H9 (cell line): ENCODE results near the gene ASGR1. TPM values are rescaled to one million over a fixed set of nuclear protein-coding genes. Genes with fewer than 3 reads are reported as not detected.
A peak's percentile ranks its signal among the peaks of the same experiment; 100 is the strongest.

Source experiments
- DNase-seq: peaks from one replicate; pipeline ENCODE4 v3.0.0-alpha.2; 2017
- H2AFZ ChIP-seq: one replicate; pipeline ENCODE4 v1.6.1; 2013; ENCODE audit warnings: mild to moderate bottlenecking, low read length, control low read depth, moderate library complexity
- H2AK5ac ChIP-seq: 2 replicates; pipeline ENCODE4 v1.6.1; 2013; ENCODE audit warnings: low read length, control low read depth, mixed read lengths; ENCODE audit not compliant: insufficient read length
- H2BK120ac ChIP-seq: one replicate; pipeline ENCODE4 v1.6.1; 2013; ENCODE audit warnings: low read depth, mild to moderate bottlenecking, low read length, control low read depth, inconsistent platforms; ENCODE audit not compliant: poor library complexity, severe bottlenecking
- H2BK12ac ChIP-seq: 2 replicates; pipeline ENCODE4 v1.6.1; 2013; ENCODE audit warnings: low read length, control low read depth, mixed read lengths, low read depth; ENCODE audit not compliant: insufficient read length
- H2BK15ac ChIP-seq: 2 replicates; pipeline ENCODE4 v1.6.1; 2013; ENCODE audit warnings: low read depth, low read length, control low read depth
- H2BK20ac ChIP-seq: one replicate; pipeline ENCODE4 v1.6.1; 2013; ENCODE audit warnings: low read depth, mild to moderate bottlenecking, low read length, control low read depth, inconsistent platforms; ENCODE audit not compliant: poor library complexity, severe bottlenecking
- H2BK5ac ChIP-seq: 2 replicates; pipeline ENCODE4 v1.6.1; 2013; ENCODE audit warnings: low read length, control low read depth, mixed read lengths; ENCODE audit not compliant: insufficient read length
- H3K14ac ChIP-seq: 2 replicates; pipeline ENCODE4 v1.6.1; 2013; ENCODE audit warnings: low read length, control low read depth; ENCODE audit not compliant: insufficient read depth
- H3K18ac ChIP-seq: 2 replicates; pipeline ENCODE4 v1.6.1; 2013; ENCODE audit warnings: low read depth, mild to moderate bottlenecking, mixed read lengths, low read length, control low read depth; ENCODE audit not compliant: insufficient read length
- H3K23ac ChIP-seq: 2 replicates; pipeline ENCODE4 v1.6.1; 2013; ENCODE audit warnings: low read length, control low read depth, mixed read lengths, low read depth; ENCODE audit not compliant: insufficient read length
- H3K23me2 ChIP-seq: 2 replicates; pipeline ENCODE4 v1.6.1; 2013; ENCODE audit warnings: low read depth, mild to moderate bottlenecking, mixed read lengths, low read length, control low read depth; ENCODE audit not compliant: insufficient read length, poor library complexity, severe bottlenecking
- H3K27ac ChIP-seq: 2 replicates; pipeline ENCODE4 v1.5.1; 2013; ENCODE audit warnings: low read length, control low read depth, mixed read lengths, low read depth; ENCODE audit not compliant: insufficient read length
- H3K27me3 ChIP-seq: 2 replicates; pipeline ENCODE4 v1.6.1; 2013; ENCODE audit warnings: low read length, control low read depth, inconsistent platforms; ENCODE audit not compliant: insufficient read depth
- H3K4ac ChIP-seq: 2 replicates; pipeline ENCODE4 v1.6.1; 2013; ENCODE audit warnings: low read depth, mild to moderate bottlenecking, control low read depth, inconsistent platforms, low read length, moderate library complexity
- H3K4me1 ChIP-seq: 2 replicates; pipeline ENCODE4 v1.6.1; 2013; ENCODE audit warnings: low read length, control low read depth, inconsistent platforms; ENCODE audit not compliant: insufficient read depth
- H3K4me2 ChIP-seq: 2 replicates; pipeline ENCODE4 v1.6.1; 2013; ENCODE audit warnings: low read length, control low read depth, mixed read lengths; ENCODE audit not compliant: insufficient read length, insufficient read depth
- H3K56ac ChIP-seq: 2 replicates; pipeline ENCODE4 v1.6.1; 2013; ENCODE audit warnings: low read depth, mild to moderate bottlenecking, mixed read lengths, low read length, control low read depth; ENCODE audit not compliant: insufficient read length
- H3K79me1 ChIP-seq: 2 replicates; pipeline ENCODE4 v1.6.1; 2013; ENCODE audit warnings: low read depth, mild to moderate bottlenecking, moderate library complexity, low read length, control low read depth, inconsistent platforms; ENCODE audit not compliant: insufficient read depth, poor library complexity, severe bottlenecking
- H3K79me2 ChIP-seq: 2 replicates; pipeline ENCODE4 v1.6.1; 2013; ENCODE audit warnings: low read length, control low read depth, inconsistent platforms; ENCODE audit not compliant: insufficient read depth
- H3K9ac ChIP-seq: 2 replicates; pipeline ENCODE4 v1.6.1; 2013; ENCODE audit warnings: low read length, control low read depth, mixed read lengths; ENCODE audit not compliant: insufficient read length; ENCODE audit errors: extremely low read depth
- H3K9me3 ChIP-seq: one replicate; pipeline ENCODE4 v1.6.1; 2013; ENCODE audit warnings: low read depth, low read length, inconsistent platforms; ENCODE audit not compliant: control insufficient read depth
- H3T11ph ChIP-seq: one replicate; pipeline ENCODE4 v1.6.1; 2013; ENCODE audit warnings: mild to moderate bottlenecking, low read length, control low read depth, inconsistent platforms
- H4K20me1 ChIP-seq: one replicate; pipeline ENCODE4 v1.6.1; 2013; ENCODE audit not compliant: control insufficient read depth, insufficient read length, insufficient read depth
- H4K5ac ChIP-seq: 2 replicates; pipeline ENCODE4 v1.6.1; 2013; ENCODE audit warnings: low read depth, mild to moderate bottlenecking, mixed read lengths, low read length, control low read depth; ENCODE audit not compliant: insufficient read length
- H4K8ac ChIP-seq: replicated peaks from 2 replicates; pipeline ENCODE4 v1.6.1; 2013; ENCODE audit warnings: low read length, control low read depth, mixed read lengths, low read depth; ENCODE audit not compliant: insufficient read length
- H4K91ac ChIP-seq: 2 replicates; pipeline ENCODE4 v1.6.1; 2013; ENCODE audit warnings: low read depth, mild to moderate bottlenecking, moderate library complexity, mixed read lengths, low read length, control low read depth; ENCODE audit not compliant: insufficient read length
- H3K27ac Mint-ChIP-seq, 3 experiments: 2 replicates in 2 of 3; 3 replicates in 1 of 3; pipeline ENCODE4 v1.8.0; 2020 to 2021; ENCODE audit warnings: mixed read lengths in 3 of 3, mild to moderate bottlenecking in 1 of 3, moderate library complexity in 1 of 3
- H3K27me3 Mint-ChIP-seq: 2 replicates; pipeline ENCODE4 v1.8.0; 2021; ENCODE audit warnings: low read depth, mild to moderate bottlenecking, moderate library complexity, mixed read lengths
- H3K36me3 Mint-ChIP-seq, 3 experiments: 2 replicates in 2 of 3; 3 replicates in 1 of 3; pipeline ENCODE4 v1.8.0; 2020 to 2021; ENCODE audit warnings: low read depth in 3 of 3, mixed read lengths in 3 of 3; ENCODE audit not compliant: insufficient read depth in 1 of 3
- H3K4me1 Mint-ChIP-seq, 2 experiments: 2 replicates each; pipeline ENCODE4 v1.8.0; 2020; ENCODE audit warnings: mixed read lengths in 2 of 2
- H3K4me3 Mint-ChIP-seq, 2 experiments: 2 replicates in 1 of 2; 3 replicates in 1 of 2; pipeline ENCODE4 v1.8.0; 2020 to 2021; ENCODE audit warnings: mild to moderate bottlenecking in 2 of 2, mixed read lengths in 2 of 2, moderate library complexity in 1 of 2
- H3K9me3 Mint-ChIP-seq, 2 experiments: 2 replicates in 1 of 2; 3 replicates in 1 of 2; pipeline ENCODE4 v1.8.0; 2020; ENCODE audit warnings: mild to moderate bottlenecking in 2 of 2, mixed read lengths in 2 of 2, moderate library complexity in 1 of 2
- WGBS: extraction: QIAGEN DNeasy Blood & Tissue Kit; methylation state at CpG from one replicate; pipeline ENCODE4 v1.1.7; 2013; ENCODE audit warnings: missing lambda C conversion rate, low lambda C conversion rate, mixed read lengths; ENCODE audit not compliant: insufficient read length; ENCODE audit errors: extremely low coverage; 5-methylcytosine and 5-hydroxymethylcytosine counted together
- total RNA-seq: library from RNA; stranded (reverse); gene quantifications from 2 replicates; pipeline ENCODE4 v1.2.1, GENCODE V29; 2021
- TF ChIP-seq, protein P1 (sequence below): fragments of 200-600 bp; sonication (generic); conservative IDR thresholded peaks from 3 replicates; pipeline ENCODE4 v1.8.0; 2021; ENCODE audit warnings: antibody characterized with exemption, mild to moderate bottlenecking

ASGR1 gene
- total RNA-seq, 1 experiment from 2014 or later: 5.9 TPM

DNA sequence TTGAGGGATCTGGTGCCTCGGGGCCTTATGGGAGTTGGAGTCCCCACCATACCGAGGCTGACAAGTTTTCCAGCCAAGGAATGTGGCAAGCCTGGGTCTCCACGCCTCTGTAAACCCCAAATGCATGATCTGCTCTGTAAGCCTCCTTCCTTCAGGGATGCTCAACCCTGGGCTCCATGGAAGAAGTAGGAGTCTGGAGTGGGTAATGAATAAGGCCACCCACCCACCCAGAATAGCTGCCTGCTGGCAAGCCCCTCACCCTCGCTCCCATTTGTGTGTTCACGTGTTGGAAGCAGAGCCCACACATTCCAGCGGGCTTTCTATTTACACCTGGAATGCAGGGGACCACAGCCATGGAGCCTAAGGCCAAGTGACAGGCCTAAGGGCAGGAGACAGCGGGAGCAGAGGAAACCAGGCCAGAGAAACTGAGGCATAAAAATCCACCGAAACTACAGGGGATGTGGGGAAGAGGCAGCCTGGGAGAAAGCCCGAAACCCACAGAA lies 36.0 kb upstream of the ASGR1 start:
- Histone ChIP-seq H3K9me3 (no peaks in the 10 kb centered on the region), H3K4ac (no peak overlapping the region), H4K91ac (no peak overlapping the region), H2AK5ac (no peak overlapping the region), H3K4me1 (peaks cover 3% of the 10 kb centered on the region; the same call in 1 of the 2 replicates), H2AFZ (no peak overlapping the region), H2BK120ac (no peak overlapping the region), H3K79me1 (peaks cover 2% of the 10 kb centered on the region), H4K8ac (no peak overlapping the region), H2BK12ac (no peak overlapping the region), H3K18ac (no peak overlapping the region), H3K23me2 (peaks cover 25% of the 10 kb centered on the region), H2BK5ac (no peak overlapping the region), H2BK15ac (no peak overlapping the region), H3K4me2 (peak overlapping the region; percentile 87), H2BK20ac (no peak overlapping the region), H3K23ac (no peak overlapping the region), H4K20me1 (no peaks in the 10 kb centered on the region), H3K14ac (no peak overlapping the region), H4K5ac (no peak overlapping the region), H3T11ph (no peak overlapping the region), H3K79me2 (peaks cover 3% of the 10 kb centered on the region; the same call in 1 of the 2 replicates), H3K27me3 (no peaks in the 10 kb centered on the region), H3K56ac (no peak overlapping the region), H3K27ac (no peak overlapping the region), H3K9ac (no peak overlapping the region)
- no CpG with 5 or more reads among the region's 9 CpGs for WGBS
- H3K27me3 Mint-ChIP-seq: no peaks in the 10 kb centered on the region; the same call in none of the 2 replicates
- peak overlapping the region; percentile 71 to 95 (median 95); a peak in 6 of 7 replicates for H3K27ac Mint-ChIP-seq
- peaks cover 63 to 67% of the 10 kb centered on the region in 2 experiments for H3K4me1 Mint-ChIP-seq
- H3K36me3 Mint-ChIP-seq: peaks cover 0 to 3% (median 0%) of the 10 kb centered on the region in 3 experiments; a peak in 2 of 7 replicates
- TF ChIP-seq, protein P1, sequence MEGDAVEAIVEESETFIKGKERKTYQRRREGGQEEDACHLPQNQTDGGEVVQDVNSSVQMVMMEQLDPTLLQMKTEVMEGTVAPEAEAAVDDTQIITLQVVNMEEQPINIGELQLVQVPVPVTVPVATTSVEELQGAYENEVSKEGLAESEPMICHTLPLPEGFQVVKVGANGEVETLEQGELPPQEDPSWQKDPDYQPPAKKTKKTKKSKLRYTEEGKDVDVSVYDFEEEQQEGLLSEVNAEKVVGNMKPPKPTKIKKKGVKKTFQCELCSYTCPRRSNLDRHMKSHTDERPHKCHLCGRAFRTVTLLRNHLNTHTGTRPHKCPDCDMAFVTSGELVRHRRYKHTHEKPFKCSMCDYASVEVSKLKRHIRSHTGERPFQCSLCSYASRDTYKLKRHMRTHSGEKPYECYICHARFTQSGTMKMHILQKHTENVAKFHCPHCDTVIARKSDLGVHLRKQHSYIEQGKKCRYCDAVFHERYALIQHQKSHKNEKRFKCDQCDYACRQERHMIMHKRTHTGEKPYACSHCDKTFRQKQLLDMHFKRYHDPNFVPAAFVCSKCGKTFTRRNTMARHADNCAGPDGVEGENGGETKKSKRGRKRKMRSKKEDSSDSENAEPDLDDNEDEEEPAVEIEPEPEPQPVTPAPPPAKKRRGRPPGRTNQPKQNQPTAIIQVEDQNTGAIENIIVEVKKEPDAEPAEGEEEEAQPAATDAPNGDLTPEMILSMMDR: no peak
- no peaks in the 10 kb centered on the region for H3K9me3 Mint-ChIP-seq
- peak overlapping the region; percentile 71 to 91 for H3K4me3 Mint-ChIP-seq
- DNase-seq: no peak
